A673 (cell line): ENCODE measurements around the gene ZSCAN20.

Source experiments
- CTCF ChIP-seq: fragments of 300-800, 200-600 bp; sonication (generic); conservative IDR thresholded peaks from 2 replicates; pipeline ENCODE4 v1.5.1; 2017; ENCODE audit warnings: low read depth, mild to moderate bottlenecking, antibody characterized with exemption, low read length, moderate library complexity, mixed read lengths
- EZH2 ChIP-seq: fragments of 200-600 bp; sonication (generic); IDR thresholded peaks from 2 replicates; pipeline ENCODE4 v1.6.1; 2017; ENCODE audit warnings: borderline replicate concordance, low read depth, mild to moderate bottlenecking, mixed read lengths, antibody characterized with exemption, low read length; ENCODE audit not compliant: poor library complexity, severe bottlenecking

- TF ChIP-seq CTCF, result no peak
- TF ChIP-seq EZH2, result no peak
Observed at GRCh38 chr1:33524586-33524985, 52.1 kb downstream of the ZSCAN20 start.
